HL-60 (cell line): ENCODE data around the gene DHX35.

ENCODE experiments used
- DNase-seq, 2 experiments: peaks; one replicate each; pipeline ENCODE4 v3.0.0-alpha.2; 2010 to 2020; ENCODE audit warnings: low read depth in 1 of 2, low spot score in 1 of 2
- H3K27ac ChIP-seq: fragments of 250-450 bp; sonication (Bioruptor Pico); replicated peaks from 2 replicates; pipeline ENCODE4 v1.5.1; 2020; ENCODE audit warnings: mild to moderate bottlenecking, moderate library complexity
- H3K27me3 ChIP-seq: fragments of 250-450 bp; sonication (Bioruptor Pico); 2 replicates; pipeline ENCODE4 v1.5.1; 2021; ENCODE audit warnings: mild to moderate bottlenecking, moderate library complexity; ENCODE audit not compliant: insufficient read depth, poor library complexity, severe bottlenecking
- H3K4me3 ChIP-seq: replicated peaks from 2 replicates; pipeline ENCODE4 v1.5.1; 2011; ENCODE audit warnings: mild to moderate bottlenecking, control low read depth, low read length; ENCODE audit not compliant: insufficient read depth
- GABPA ChIP-seq: IDR thresholded peaks from 2 replicates; pipeline ENCODE4 v1.6.1; 2012; ENCODE audit warnings: low read depth
- POLR2AphosphoS5 ChIP-seq: IDR thresholded peaks from 2 replicates; pipeline ENCODE4 v1.6.1; 2012; ENCODE audit warnings: low read depth
- SPI1 ChIP-seq: IDR thresholded peaks from 2 replicates; pipeline ENCODE4 v1.6.1; 2012; ENCODE audit warnings: low read depth, mild to moderate bottlenecking, borderline replicate concordance
- long read RNA-seq: library from polyadenylated mRNA; unstranded; transcript quantifications from one replicate; pipeline ENCODE4 v2.0.0, GENCODE V29; 2020
- TF ChIP-seq, protein P1 (sequence below): IDR thresholded peaks from 2 replicates; pipeline ENCODE4 v1.6.1; 2012; ENCODE audit warnings: low read depth; ENCODE audit not compliant: insufficient replicate concordance
- TF ChIP-seq, protein P2 (sequence below): IDR thresholded peaks from one replicate; pipeline ENCODE4 v1.5.1; 2011; ENCODE audit warnings: low read length, control low read depth, inconsistent platforms; ENCODE audit not compliant: insufficient read depth

The DHX35 gene, protein sequence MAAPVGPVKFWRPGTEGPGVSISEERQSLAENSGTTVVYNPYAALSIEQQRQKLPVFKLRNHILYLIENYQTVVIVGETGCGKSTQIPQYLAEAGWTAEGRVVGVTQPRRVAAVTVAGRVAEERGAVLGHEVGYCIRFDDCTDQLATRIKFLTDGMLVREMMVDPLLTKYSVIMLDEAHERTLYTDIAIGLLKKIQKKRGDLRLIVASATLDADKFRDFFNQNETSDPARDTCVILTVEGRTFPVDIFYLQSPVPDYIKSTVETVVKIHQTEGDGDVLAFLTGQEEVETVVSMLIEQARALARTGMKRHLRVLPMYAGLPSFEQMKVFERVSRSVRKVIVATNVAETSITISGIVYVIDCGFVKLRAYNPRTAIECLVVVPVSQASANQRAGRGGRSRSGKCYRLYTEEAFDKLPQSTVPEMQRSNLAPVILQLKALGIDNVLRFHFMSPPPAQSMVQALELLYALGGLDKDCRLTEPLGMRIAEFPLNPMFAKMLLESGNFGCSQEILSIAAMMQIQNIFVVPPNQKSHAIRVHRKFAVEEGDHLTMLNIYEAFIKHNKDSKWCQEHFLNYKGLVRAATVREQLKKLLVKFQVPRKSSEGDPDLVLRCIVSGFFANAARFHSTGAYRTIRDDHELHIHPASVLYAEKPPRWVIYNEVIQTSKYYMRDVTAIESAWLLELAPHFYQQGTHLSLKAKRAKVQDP
- long read RNA-seq, transcript DHX35-206 (22 exons, 3,318 nt), result minor isoform, 15 of 131 reads
- long read RNA-seq, transcript DHX35-201 (22 exons, 3,325 nt), result major isoform, 63 of 131 reads
- long read RNA-seq, transcript DHX35-202 (21 exons, 2,347 nt), result minor isoform, 6 of 131 reads
- long read RNA-seq, partial matches to known transcripts, result 10 of 131 reads
- long read RNA-seq, other reads (novel, unspliced or antisense), result 37 of 131 reads

DNA sequence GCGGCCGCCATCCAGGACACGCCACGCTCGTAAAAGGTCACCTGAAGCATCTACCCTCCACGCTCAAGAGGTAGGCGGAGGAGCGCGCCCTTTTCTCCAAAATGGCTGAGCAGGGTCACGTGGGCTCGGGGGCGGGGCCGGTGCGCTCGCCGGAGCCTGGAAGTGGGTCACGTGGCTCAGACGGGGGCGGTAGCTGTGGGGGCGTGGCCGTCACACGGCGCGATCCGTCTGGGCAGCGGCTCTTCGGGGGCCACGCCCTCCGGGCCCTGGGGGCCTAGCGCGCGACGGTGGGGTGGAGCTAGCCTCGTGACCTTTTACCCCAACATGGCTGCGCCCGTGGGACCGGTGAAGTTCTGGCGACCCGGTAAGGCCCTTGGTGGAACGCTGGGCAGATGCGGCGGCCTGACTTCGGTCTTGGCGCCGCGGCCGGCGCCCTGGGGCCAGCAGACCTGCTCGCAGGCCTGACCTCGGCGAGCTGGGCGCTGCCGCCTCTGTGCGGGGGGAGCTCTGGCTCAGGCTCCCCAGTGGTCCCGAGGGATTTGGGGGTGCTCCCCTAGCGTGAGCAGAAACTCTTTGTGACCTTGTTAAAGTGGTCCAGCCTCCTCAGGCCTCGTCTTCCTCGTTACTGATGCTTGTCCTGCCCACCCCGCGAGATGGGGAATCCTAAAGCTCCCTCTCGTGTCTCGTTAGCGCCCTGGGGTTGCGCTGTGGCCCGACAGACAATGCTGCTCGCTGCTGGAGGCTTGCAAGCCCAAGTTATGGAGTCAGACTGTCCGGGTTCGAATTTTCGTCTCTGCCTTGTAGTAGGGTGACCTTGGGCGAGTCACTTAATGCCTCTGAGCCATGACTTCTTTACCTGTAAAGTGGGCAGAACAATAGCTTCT, at the start of gene DHX35:
DHX35 (plus strand) TSS at position 301 of the 884 bp plus-strand sequence; CDS start at position 325, 24 bp downstream.
- TF ChIP-seq, protein P1, sequence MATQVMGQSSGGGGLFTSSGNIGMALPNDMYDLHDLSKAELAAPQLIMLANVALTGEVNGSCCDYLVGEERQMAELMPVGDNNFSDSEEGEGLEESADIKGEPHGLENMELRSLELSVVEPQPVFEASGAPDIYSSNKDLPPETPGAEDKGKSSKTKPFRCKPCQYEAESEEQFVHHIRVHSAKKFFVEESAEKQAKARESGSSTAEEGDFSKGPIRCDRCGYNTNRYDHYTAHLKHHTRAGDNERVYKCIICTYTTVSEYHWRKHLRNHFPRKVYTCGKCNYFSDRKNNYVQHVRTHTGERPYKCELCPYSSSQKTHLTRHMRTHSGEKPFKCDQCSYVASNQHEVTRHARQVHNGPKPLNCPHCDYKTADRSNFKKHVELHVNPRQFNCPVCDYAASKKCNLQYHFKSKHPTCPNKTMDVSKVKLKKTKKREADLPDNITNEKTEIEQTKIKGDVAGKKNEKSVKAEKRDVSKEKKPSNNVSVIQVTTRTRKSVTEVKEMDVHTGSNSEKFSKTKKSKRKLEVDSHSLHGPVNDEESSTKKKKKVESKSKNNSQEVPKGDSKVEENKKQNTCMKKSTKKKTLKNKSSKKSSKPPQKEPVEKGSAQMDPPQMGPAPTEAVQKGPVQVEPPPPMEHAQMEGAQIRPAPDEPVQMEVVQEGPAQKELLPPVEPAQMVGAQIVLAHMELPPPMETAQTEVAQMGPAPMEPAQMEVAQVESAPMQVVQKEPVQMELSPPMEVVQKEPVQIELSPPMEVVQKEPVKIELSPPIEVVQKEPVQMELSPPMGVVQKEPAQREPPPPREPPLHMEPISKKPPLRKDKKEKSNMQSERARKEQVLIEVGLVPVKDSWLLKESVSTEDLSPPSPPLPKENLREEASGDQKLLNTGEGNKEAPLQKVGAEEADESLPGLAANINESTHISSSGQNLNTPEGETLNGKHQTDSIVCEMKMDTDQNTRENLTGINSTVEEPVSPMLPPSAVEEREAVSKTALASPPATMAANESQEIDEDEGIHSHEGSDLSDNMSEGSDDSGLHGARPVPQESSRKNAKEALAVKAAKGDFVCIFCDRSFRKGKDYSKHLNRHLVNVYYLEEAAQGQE, result peak; percentile 28
- TF ChIP-seq GABPA (no peak), POLR2AphosphoS5 (peak; percentile 90)

DNA sequence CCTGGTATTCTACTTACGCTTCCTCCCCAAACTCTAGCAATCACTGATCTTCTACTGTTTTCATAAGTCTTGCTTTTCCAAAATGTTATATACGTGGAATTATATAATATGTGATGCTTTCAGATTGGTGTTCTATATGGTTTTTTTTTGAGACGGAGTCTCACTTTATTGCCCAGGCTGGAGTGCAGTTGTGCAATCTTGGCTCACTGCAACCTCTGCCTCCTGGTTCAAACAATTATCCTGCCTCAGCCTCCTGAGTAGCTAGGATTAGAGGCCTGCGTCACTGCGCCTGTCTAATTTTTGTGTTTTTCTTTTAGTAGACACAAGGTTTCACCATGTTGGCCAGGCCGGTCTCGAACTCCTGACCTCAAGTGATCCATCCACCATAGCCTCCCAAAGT, 46.8 kb upstream of the DHX35 start:
- H3K27ac ChIP-seq, result no peak overlapping the region
- no peak overlapping the region for H3K4me3 ChIP-seq
- DNase-seq, result no peak
- peaks cover 2% of the 10 kb centered on the region for H3K27me3 ChIP-seq
- TF ChIP-seq POLR2AphosphoS5 (no peak), SPI1 (no peak), GABPA (no peak)
- TF ChIP-seq, protein P1, result no peak
- TF ChIP-seq, protein P2, sequence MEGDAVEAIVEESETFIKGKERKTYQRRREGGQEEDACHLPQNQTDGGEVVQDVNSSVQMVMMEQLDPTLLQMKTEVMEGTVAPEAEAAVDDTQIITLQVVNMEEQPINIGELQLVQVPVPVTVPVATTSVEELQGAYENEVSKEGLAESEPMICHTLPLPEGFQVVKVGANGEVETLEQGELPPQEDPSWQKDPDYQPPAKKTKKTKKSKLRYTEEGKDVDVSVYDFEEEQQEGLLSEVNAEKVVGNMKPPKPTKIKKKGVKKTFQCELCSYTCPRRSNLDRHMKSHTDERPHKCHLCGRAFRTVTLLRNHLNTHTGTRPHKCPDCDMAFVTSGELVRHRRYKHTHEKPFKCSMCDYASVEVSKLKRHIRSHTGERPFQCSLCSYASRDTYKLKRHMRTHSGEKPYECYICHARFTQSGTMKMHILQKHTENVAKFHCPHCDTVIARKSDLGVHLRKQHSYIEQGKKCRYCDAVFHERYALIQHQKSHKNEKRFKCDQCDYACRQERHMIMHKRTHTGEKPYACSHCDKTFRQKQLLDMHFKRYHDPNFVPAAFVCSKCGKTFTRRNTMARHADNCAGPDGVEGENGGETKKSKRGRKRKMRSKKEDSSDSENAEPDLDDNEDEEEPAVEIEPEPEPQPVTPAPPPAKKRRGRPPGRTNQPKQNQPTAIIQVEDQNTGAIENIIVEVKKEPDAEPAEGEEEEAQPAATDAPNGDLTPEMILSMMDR, result no peak

More for the DNA sequence above, at the start of gene DHX35:
- Histone ChIP-seq H3K27ac (peak within 1 kb of the TSS; percentile 79), H3K4me3 (peak within 1 kb of the TSS; percentile 96), H3K27me3 (no peaks in the 10 kb centered on the region)
- peak; percentile 92 to 96 for DNase-seq

DNA sequence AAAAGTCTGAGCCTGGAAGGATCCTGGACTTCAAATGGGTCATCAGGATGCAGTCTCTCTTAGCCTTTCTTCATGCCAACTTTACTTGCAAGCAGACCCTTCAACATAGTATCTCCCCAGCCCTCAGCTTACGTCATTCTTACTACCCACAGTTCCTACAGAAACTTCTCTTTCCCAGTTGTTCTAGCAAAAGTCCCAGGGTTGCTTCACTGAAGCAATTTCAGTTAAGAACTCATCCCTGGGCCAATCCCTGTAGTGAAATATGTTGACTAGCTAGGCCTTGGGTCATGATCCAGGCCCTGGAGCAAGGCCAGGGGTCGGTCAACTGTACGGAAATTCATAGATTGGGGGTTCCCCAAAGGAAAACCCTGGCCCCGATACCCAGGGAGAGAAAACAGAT, 44.5 kb upstream of the DHX35 start:
- H3K4me3 ChIP-seq, result no peak overlapping the region
- H3K27me3 ChIP-seq, result peaks cover 5% of the 10 kb centered on the region
- DNase-seq, result no peak
- no peak for TF ChIP-seq POLR2AphosphoS5
- TF ChIP-seq, protein P1, result no peak
- TF ChIP-seq, protein P2, result no peak
- no peak for TF ChIP-seq GABPA
- TF ChIP-seq SPI1, result no peak
- no peak overlapping the region for H3K27ac ChIP-seq
